WI38 (cell line): ENCODE measurements around the gene TAMALIN.

Experiments
- H3K4me3 ChIP-seq: 2 replicates; pipeline ENCODE4 v1.5.1; 2011; ENCODE audit warnings: low read depth, mild to moderate bottlenecking, control low read depth, low read length
- TF ChIP-seq, protein P1 (sequence below): IDR thresholded peaks from 2 replicates; pipeline ENCODE4 v1.5.1; 2012; ENCODE audit warnings: low read depth, mild to moderate bottlenecking, control low read depth, low read length

Gene TAMALIN

DNA sequence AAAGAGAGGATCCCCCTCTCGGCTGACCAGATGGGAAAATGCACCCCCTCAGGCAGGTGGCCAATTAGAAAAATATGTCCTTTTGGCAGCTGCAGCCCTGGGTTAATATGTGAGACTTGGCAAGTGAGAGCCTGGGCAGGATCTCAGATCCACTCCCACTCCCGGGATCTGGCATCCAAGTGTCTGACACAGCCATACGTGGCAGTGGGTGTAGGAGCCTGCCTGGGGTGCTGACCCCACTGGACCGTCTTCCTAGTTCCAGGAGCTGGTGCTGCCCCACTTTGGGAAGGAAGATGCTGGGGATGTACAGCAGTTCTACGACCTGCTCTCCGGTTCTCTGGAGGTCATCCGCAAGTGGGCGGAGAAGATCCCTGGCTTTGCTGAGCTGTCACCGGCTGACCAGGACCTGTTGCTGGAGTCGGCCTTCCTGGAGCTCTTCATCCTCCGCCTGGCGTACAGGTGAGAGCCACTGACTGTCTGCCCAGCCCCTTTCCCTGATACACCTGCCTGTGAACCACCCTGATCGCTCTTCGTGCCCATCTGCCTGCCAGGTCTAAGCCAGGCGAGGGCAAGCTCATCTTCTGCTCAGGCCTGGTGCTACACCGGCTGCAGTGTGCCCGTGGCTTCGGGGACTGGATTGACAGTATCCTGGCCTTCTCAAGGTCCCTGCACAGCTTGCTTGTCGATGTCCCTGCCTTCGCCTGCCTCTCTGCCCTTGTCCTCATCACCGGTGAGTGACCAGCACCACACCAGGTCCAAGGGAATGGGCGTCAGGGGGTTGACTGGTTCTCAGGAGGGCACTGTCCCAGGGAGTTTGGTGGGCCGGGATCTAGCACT lies 50.3 kb downstream of the TAMALIN start:
- TF ChIP-seq, protein P1, sequence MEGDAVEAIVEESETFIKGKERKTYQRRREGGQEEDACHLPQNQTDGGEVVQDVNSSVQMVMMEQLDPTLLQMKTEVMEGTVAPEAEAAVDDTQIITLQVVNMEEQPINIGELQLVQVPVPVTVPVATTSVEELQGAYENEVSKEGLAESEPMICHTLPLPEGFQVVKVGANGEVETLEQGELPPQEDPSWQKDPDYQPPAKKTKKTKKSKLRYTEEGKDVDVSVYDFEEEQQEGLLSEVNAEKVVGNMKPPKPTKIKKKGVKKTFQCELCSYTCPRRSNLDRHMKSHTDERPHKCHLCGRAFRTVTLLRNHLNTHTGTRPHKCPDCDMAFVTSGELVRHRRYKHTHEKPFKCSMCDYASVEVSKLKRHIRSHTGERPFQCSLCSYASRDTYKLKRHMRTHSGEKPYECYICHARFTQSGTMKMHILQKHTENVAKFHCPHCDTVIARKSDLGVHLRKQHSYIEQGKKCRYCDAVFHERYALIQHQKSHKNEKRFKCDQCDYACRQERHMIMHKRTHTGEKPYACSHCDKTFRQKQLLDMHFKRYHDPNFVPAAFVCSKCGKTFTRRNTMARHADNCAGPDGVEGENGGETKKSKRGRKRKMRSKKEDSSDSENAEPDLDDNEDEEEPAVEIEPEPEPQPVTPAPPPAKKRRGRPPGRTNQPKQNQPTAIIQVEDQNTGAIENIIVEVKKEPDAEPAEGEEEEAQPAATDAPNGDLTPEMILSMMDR: no peak
- no peak overlapping the region for H3K4me3 ChIP-seq

DNA sequence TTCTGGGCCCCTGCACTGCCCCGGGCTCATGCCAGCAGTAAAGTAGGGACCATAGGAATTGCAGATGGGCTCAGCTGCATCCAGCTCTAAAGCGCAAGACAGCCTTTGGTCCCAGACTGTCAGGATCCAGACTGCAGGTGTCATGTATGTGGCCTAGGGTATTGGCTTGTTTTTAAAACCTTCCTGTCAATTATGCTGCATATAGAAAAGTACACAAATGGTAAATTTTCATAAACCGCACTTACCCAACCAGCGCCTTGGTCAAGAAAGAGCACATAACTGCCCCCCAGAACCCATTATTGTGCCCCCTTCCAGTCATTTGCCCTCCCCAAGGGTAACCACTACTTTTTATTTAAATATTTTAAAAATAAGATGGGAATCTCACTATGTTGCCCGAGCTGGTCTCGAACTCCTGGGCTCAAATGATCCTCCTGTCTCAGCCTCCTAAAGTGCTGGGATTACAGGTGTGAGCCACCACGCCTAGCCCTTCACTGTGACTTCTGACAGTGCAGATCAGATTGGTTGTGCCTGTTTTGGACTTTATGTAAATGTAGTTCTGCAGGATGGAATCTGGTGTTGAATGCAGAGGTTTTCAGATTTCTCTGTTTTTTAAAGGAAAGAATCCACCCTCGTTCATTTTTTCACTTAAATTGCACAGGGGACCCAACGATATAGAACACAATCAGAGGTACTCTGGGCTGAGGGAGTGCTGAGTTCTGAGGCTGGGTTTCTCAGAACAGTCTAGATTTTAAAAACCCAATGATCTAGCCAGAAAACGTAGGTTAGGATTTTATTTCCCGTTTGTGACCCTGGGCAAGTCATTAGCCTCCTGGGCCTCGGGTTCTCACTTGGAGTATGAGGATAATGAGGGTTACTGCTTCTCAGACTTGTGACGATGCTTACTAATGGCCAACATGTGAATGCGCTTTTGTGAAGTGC lies 51.2 kb downstream of the TAMALIN start:
- TF ChIP-seq, protein P1: no peak

DNA sequence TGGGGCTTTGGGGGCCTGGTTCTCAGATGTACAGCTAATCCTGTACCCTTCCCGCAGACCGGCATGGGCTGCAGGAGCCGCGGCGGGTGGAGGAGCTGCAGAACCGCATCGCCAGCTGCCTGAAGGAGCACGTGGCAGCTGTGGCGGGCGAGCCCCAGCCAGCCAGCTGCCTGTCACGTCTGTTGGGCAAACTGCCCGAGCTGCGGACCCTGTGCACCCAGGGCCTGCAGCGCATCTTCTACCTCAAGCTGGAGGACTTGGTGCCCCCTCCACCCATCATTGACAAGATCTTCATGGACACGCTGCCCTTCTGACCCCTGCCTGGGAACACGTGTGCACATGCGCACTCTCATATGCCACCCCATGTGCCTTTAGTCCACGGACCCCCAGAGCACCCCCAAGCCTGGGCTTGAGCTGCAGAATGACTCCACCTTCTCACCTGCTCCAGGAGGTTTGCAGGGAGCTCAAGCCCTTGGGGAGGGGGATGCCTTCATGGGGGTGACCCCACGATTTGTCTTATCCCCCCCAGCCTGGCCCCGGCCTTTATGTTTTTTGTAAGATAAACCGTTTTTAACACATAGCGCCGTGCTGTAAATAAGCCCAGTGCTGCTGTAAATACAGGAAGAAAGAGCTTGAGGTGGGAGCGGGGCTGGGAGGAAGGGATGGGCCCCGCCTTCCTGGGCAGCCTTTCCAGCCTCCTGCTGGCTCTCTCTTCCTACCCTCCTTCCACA lies 52.0 kb downstream of the TAMALIN start:
- TF ChIP-seq, protein P1: no peak

More for the DNA sequence above, 51.2 kb downstream of the TAMALIN start:
- H3K4me3 ChIP-seq: no peak overlapping the region

DNA sequence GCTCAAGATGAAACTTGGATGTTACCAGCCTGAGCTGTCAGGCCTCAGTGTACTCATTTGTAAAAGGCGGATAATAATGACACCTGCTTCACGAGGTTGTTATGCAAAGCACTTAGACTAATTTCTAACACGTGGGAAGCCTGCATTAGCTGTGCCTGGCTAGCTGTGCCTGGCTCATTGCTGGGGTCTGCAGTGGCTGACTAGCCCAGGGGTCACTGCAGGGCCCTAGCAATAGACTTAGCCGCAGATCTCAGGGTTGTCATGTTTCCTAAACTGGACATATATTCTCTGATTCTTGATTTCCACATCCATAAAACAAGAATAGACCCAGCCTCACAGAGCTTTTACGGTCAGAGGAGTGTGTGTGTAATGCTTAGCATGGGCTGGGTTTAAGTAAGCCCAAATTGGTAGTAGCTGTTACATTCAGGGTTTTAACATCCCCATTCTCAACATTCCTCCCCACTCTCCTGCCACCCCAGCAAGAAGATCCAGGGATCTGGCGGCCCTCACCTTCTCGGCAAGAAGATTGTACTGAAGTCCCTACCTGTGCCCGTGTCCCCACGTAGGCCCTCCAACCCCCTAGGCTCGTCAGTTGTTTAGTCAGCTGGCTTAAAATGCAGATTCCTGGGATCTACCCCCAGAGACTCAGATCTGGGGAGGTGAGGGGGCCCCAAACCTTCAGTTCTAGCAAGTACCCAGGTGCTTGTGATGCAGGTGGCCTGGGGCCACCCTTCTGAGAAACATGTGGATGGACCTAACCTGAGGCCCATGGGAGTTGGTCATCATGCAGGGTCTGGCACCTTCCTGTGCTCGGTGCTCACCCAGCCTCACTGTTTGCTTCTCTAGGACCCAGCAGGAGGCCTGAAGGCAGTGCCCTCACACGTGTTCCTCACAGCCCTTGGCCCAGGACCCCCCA lies 53.1 kb downstream of the TAMALIN start:
- TF ChIP-seq, protein P1: no peak
- H3K4me3 ChIP-seq: no peak overlapping the region

More for the DNA sequence above, 52.0 kb downstream of the TAMALIN start:
- H3K4me3 ChIP-seq: no peak overlapping the region

DNA sequence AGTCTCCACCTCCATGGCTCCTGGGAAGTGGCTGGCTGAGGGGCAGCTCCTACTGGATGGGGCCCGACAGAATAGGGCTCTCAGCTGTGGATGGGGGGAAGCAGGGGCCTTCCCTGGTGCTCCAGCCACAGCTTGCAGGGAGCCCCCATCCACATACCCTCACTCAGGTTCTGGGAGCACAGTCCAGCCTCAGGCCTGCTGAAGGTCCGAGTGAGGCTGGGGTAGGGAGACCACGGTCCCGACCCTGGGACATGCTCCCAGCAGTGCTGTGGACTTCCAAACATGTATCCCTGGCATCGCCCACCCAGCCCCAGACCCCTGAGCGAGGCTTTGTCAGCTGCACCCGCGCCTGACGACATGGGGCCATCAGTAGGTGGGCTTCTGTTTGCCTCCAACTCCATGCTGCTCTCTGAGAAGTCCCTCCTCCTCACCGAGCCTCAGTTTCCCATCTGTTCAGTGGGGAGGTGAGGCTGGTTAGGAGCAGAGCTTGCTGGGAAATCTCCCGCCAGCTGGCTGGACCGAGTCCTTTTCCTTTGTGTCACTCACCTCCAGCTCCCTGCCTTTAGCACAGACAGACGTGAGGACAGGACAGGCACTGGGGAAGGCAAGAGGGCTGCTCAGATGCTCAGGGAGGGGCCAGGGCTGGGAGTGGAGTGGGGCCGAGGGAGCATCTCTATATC lies 53.9 kb downstream of the TAMALIN start:
- TF ChIP-seq, protein P1: no peak
- H3K4me3 ChIP-seq: no peak overlapping the region
